DMS114 treated with DMSO at 0.1 percent for 48 hours (cell line): ENCODE measurements around the gene KRTAP2-4.
"Not testable (repeated sequence)": the region's sequence is repeated elsewhere in the genome, so short reads cannot be mapped to it uniquely, and the experiment has no call there.

Experiments used
- DNase-seq: peaks from one replicate; lab custom pipeline; 2025; ENCODE audit not compliant: unreplicated experiment; lab: John Stamatoyannopoulos, UW

Gene KRTAP2-4

GRCh38 chr17:41071606-41072360 is 6.1 kb upstream of the KRTAP2-4 start:
- no peak for DNase-seq

DNA sequence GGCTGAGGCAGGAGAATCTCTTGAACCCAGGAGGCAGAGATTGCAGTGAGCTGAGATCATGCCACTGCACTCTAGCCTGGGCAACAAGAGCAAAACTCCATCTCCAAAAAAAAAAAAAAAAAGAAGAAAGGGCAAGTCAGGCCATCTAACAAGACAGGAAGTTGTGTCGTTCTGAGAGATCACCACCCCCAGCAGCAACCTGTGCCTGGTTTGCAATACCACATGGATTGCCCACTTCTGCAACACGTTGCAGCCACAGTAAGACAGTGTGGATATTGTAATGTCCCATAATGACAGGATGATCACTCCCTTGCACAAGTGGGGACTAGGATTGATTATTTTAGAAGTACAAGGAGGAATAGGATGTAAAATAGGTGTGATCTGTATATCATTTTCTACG is 3.4 kb upstream of the KRTAP2-4 start:
- DNase-seq, result no peak

DNA sequence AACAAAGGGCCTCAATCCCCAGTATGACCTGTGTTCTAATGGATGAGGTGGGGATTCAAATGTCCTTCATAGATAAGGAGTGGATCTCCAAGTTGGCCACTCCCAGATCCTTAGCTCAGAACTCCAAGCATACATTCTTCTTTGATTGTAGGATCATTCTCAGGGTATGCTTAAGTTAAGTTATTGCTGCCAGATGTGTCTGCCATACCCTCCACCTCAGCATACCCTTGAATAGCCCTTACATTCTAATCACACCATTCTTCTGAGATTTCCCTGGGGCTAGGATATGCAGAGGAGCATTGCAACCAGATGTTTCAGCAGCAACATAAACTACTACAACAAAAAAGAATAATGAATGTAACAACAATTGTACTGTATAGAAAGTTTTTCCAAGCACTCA is 1.6 kb upstream of the KRTAP2-4 start:
- no peak for DNase-seq

DNA sequence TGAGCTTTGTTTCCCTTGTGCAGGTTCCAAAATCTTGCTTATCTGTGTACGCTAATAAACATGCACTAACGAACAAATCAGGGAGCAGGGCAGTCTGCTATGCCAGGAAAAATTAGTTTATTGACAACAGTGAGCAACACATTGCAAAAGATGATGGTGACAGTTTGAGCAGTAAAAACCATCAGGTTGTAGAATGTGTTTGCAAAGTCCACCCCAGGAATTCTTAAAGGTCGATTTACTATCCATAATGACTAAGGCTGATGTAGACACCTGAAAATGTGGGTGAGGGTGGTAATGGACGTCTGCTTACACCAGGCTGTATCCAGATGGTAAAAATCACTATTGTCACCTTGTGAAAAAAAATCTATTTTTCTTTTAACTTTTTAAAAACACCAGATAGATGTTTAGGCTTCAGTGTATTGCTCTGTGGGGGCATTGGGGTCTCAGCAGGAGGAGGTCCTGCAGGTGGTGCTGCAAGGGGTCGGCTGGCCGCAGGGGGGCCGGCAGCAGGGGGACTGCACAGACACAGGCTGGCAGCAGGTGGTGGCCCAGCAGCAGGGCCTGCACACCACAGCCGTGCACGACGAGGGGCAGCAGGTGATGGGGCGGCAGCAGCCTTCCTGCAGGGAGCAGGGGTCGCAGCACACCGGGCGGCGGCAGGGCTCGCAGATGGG is 526 bp downstream of the KRTAP2-4 start:
- DNase-seq, result not testable (repeated sequence)

DNA sequence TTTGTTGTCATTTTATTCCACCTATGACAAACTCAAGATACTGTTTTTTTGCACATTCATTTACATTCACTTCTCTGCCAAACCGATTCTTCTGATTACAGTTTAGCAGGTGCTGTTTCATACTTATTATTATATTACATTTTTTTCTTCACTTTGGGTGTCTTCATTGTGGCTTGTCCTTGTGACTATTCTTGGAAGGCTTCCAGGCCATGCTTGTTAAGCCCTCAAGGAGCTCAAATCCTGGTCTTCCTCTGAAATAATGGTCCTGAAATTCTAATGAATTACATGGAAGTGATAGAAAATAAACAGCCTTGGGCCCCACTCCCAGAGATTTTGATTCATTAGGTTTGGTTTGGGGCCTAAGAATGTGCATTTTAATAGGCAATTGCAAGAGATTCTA is 1.4 kb downstream of the KRTAP2-4 start:
- no peak for DNase-seq

DNA sequence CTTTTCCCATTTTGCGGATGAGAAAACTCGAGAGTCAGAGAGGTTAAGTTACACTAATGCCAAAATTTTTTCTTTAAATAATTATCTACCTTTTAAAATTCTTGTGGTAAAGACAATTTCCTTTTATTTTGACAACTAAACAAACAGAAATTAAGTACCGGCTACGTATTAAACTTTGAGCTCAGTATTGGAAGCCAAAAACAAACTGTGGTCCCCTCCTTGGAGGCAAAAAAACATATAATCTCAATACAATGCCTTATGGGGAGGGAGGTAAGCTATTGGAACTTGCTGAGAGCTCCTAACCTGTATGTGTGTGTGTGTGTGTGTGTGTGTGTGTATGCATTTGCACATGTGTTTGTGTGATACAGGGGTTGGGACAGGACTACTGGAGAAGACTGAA is 2.2 kb downstream of the KRTAP2-4 start:
- DNase-seq, result no peak

GRCh38 chr17:41061964-41062363 is 3.7 kb downstream of the KRTAP2-4 start:
- DNase-seq, result no peak

DNA sequence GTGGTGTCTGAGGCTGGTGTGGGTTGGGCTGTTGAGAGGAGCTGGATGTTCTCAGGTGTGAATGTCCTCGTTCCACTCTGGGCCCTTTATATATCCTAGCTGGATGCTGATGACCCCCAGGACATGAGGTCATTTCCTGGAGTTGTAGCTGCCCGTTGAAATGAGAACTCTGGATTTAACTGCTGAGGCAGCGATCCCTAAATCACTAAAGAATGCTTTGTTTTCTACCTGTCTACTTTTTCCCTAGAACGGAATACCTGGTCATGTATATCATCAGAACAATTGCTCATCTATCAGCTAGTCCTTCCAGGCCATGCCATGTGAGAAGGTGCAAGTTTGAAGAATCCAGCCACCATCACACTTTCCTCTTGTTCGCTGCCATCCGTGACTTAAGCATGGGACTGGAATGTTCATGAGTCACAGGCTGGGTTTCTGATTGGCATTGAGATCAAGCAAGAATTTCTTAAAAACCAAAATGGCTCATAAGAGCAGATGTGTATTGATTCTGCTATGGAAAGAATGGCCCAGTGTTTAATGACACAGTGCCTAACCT is 5.6 kb downstream of the KRTAP2-4 start, which contains the start of gene KRTAP2-3:
Gene KRTAP2-3 (minus strand): TSS at position 63 of the 553 bp plus-strand sequence. CDS start 64 bp downstream, outside the sequence.
- DNase-seq, result no peak

- not testable (repeated sequence) for DNase-seq
Observed at GRCh38 chr17:41059276-41060051, 6.2 kb downstream of the KRTAP2-4 start.

DNA sequence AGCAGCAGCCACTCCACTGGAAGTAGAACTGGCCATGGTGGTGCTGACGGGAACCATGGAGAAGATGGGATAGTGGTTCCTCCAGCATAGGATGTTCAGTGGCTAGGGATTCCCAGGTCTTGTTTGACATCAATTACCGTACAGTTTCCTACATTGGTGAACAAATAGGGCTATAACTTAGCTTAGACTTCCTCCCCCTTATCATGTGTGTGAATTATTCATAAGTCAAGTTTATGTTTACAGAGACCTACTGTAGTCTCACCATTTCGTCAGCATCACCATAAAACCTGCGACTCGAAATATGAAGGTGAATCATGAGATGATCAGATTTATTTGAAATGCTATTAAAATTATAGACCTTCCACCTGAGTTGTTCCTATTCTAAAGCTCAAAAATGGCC is 6.9 kb downstream of the KRTAP2-4 start:
- no peak for DNase-seq

DNA sequence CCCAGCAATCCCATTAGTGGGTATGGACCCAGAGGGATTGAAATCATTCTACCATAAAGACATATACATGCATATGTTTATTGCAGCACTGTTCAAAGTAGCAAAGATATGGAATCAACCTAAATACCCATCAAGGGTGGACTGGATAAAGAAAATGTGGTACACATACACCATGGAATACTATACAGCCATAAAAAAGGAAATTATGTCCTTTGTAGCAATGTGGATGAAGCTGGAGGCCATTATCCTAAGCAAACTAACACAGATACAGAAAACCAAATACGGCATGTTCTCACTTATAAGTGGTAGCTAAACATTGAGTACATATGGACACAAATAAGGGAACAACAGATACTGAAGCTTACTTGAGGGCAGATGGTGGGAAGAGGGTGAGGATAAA is 8.1 kb downstream of the KRTAP2-4 start:
- DNase-seq, result no peak

- DNase-seq, result not testable (repeated sequence)
Observed at GRCh38 chr17:41055130-41055529, 10.5 kb downstream of the KRTAP2-4 start, which contains the start of gene KRTAP2-2. KRTAP2-2 (minus strand) TSS chr17:41055230; CDS start chr17:41055211, 19 bp downstream.

DNA sequence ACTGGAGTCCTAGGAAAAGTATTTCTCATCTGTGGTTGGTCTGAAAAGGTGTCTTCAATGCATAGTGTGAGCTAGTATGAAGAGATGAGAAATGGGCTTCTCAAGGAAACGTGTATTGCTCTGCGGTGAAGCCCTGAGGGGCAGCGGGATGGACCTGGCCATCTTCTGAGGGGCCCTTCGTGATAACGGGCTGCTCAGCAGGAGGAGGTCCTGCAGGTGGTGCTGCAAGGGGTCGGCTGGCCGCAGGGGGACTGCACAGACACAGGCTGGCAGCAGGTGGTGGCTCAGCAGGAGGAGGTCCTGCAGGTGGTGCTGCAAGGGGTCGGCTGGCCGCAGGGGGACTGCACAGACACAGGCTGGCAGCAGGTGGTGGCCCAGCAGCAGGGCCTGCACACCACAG is 11.1 kb downstream of the KRTAP2-4 start:
- DNase-seq, result not testable (repeated sequence)

- DNase-seq, result no peak
Observed at GRCh38 chr17:41054025-41054424, 11.7 kb downstream of the KRTAP2-4 start.

- DNase-seq, result no peak
Observed at GRCh38 chr17:41052566-41052965, 13.1 kb downstream of the KRTAP2-4 start.

DNA sequence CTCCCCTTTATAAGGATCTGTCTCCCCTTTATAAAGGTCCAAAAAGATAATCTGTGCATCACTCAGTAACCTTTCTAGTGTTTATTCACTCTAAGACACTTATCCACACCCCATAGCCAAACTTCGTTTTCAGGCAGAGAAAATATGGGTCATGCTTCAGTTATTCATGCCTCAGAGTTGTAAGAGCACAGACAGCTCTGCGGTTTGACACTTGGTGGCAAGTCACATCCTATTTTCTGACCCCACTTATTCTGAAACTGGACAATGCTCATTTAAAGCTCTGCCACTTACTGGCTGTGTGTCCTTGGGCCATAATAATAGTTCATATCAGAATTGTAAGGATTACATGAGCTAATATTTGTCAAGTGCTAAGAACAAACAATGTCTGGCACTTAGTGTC is 16.6 kb downstream of the KRTAP2-4 start:
- no peak for DNase-seq

- DNase-seq, result no peak
Observed at GRCh38 chr17:41048441-41048840, 17.2 kb downstream of the KRTAP2-4 start.

GRCh38 chr17:41046735-41047465 is 18.8 kb downstream of the KRTAP2-4 start, which contains the start of gene KRTAP2-1:
KRTAP2-1 (minus strand) TSS chr17:41047316; CDS start chr17:41047267, 49 bp downstream.
- not testable (repeated sequence) for DNase-seq

- DNase-seq, result no peak
Observed at GRCh38 chr17:41042953-41043352, 22.7 kb downstream of the KRTAP2-4 start.

DNA sequence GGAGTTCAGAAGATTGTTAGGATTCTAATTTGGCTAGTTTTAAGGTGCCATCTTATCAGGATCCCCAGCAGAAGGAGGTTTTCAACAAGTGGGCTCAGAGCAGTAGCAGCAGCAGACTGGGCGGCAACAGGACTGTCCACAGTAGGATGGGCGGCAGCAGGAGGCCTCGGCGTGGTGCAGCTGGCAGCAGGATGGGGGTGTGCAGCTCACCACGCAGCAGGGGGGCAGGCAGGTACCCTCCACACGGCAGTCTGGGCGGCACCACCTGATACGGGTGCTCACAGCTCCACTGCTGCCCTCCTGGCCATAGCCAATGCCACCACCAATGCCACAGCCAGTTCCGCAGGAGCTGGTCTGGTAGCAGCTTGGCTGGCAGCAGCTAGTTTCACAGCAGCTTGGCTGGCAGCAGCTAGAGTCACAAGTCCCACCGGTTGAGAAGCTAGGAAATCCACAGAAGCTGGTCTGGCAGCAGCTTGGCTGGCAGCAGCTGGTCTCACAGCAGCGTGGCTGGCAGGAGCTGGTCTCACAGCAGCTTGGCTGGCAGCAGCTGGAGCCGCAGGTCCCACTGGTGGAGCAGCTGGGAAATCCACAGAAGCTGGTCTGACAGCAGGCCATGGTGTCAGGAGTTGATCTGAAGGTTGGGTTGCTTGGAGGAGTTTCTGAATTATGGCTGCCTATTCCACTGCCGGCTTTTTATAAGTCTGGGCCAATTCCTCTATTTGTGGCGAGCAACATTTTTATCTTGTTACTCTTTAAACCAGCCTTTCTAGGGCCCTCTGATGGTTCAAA is 24.7 kb downstream of the KRTAP2-4 start, which contains the start of gene KRTAP1-1:
Gene KRTAP1-1 (minus strand): TSS at position 668 of the 789 bp plus-strand sequence. CDS start 53 bp downstream, at position 615.
- DNase-seq, result not testable (repeated sequence)
